GM18909 (cell line): ENCODE results near the gene HPSE2.

ENCODE experiments used
- ATAC-seq: cut with Tn5 transposase; IDR thresholded peaks from one replicate; pipeline ENCODE4 v1.9.1; 2021; ENCODE audit warnings: mild to moderate bottlenecking; ENCODE audit not compliant: unreplicated experiment, poor library complexity

HPSE2 gene

DNA sequence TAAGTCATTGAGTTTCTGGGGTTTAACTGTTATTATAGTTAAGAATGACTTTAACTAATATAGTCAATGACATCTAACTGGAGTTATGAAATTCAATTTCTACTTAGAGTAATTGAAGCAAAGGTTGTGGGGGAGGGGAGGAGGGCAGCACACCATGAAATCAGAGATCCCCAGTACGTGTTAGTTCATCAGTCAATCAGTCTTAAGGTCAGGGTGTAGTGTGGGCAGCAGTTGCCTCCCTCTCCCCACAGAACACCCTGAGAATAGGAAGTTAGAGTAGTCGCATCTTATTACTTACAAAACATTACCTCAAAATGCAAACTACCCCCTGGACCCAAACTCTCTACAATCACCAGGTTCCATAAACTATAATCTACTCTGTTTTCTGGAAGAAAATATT, 781.9 kb downstream of the HPSE2 start:
- ATAC-seq, result no peak

GRCh38 chr10:98450618-98451017, 785.0 kb downstream of the HPSE2 start:
- ATAC-seq, result no peak

DNA sequence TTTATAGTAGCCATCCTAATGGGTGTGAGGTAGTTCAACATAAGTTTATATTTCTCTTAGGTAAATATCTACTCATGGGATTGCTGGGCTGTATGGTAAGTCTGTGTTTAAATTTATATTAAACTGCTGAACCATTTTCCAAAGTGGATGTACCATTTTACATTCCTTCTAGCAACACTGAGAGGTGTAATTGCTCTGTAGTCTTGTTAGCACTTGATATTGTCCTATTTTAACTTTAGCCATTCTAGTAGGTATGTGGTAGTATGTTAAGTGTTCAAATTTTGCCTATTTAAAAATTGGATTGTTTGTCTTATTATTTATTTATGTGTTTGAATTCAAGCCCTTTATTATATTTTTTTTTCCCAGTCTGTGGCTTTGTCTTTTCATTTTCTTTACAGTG, 786.4 kb downstream of the HPSE2 start:
- no peak for ATAC-seq

DNA sequence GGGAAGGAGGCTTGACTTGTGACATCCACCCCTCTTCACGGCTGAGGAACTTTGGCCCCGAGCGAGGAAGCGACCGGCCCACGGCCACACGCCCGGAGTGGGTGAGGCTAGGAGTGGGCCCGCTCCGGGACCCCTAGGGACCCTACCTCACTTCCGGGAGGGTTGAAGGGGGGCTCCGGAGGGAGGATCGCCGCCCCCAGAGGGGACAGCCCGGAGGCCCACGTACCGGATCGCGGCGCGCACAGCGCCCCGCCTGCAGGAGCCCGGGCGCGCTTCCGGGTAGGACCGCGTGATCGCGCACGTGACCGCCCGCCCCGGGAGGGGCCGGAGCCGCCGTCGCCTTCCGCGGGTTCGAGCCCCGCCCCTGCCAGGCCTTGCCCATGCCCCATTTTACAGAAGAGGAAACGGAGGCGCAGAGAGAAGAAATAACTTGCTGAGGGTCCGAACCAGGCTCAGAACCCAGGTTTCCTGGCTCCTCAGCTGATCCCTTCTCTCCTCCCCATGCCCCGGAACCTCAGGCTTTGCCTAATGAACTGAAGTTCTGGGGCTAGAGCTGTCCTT, 788.9 kb downstream of the HPSE2 start, which contains the start of gene HPS1:
Gene HPS1, minus strand, starts transcription at position 275 of the 561 bp plus-strand sequence. CDS start 3,695 bp downstream, outside the sequence.
- ATAC-seq, result peak; percentile 89

GRCh38 chr10:98446151-98446660, 789.4 kb downstream of the HPSE2 start:
- ATAC-seq, result peak; percentile 40

GRCh38 chr10:98445200-98445812, 790.3 kb downstream of the HPSE2 start:
- ATAC-seq, result no peak

GRCh38 chr10:98444314-98445006, 791.2 kb downstream of the HPSE2 start:
- no peak for ATAC-seq

- ATAC-seq, result no peak
Observed at GRCh38 chr10:98438715-98439114, 796.9 kb downstream of the HPSE2 start.

GRCh38 chr10:98436704-98437103, 798.9 kb downstream of the HPSE2 start:
- ATAC-seq, result no peak

DNA sequence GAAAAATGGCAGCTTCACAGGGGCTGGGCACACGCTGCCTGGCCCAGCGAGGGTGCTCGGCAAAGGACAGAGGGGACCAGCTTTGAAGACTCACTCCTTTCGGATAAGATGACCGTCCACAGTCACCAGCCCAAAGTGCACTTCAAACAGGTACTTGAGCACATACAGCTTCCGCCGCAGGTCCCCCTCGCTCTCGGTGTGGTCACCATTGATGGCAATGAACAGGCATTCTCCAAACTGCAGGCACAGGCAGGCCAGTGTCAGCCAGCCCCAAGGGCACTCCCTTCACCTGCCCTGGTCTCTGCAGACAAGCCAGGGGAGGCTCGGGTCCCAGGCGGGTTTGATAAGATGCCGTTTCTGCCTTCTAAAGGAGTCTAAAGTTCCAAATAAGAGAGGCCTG, 800.5 kb downstream of the HPSE2 start:
- ATAC-seq, result no peak

DNA sequence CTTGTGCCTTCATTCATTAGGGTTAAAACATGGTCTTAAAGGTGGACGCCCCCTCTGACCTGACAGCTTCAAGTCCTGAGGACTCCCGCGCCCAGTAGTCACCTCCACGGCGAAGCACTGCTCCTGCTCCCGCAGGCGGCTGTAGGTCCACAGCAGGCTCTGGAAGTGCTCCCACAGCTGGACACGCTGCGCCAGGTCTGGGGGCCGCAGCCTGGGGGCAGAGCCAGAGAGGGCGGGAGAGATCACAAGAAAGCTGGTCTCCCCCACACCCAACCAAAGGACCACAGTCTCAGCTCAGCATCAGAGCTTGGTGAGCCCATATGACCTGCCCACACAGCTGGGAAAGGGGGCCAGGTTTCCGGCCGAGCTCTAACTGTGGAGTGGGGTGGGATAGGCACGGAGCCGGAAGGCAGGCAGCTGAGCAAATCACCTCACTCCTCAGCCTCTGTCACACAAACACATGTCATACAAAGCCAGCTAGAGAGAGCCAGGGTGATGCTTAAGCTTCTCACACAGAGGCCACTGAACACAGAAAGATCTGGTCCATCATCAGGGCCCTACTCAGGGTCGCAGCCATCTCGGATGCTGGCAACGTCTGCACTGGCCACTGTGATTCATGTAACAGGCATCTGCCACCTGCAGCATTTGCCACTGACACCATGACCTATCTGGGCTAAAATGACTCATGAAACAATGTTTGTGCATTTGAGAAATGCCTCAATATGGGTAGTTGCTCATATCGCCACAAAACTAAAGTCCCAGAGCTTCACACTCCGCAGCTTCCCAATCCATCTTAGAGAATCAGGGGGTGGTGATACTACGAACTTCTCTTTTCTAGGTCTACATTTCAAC, 801.5 kb downstream of the HPSE2 start:
- ATAC-seq, result no peak

DNA sequence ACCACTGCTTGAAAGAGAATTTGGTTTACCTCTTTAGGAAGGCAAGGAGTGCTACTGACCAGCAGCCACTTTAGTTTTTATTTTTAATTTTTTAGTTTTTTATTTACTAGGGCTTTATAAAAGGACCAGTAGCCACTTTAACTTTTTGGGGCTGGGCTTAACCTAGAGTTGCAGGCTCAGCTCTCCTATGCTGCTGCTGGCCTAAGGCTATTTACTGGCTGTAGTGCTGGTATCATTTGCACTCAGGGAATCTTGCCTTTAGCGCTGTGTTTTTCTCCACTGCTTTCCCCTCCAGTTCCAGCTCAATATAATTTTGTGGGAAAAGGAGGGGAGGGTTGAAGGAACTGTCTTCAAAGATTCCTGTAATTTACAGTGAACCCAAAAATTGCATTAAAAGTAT, 802.3 kb downstream of the HPSE2 start:
- ATAC-seq, result no peak

DNA sequence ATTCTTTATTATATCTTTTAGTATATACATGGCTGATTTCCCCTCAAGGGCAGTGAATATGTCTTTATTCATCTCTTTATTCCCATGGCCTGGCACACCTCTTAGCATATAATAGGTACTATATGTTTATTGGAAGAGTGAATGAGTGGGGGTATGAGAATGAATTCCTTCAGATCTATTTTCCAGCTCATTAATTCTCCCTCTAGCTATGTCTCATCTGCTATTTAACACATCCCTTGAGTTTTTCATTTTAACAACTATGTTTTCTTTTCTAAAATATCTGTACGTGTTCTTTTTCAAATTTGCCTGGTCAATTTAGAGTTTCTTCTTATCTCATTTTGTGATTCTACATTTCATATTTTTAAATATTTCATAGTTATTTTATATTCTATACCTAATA, 803.3 kb downstream of the HPSE2 start:
- ATAC-seq, result no peak

DNA sequence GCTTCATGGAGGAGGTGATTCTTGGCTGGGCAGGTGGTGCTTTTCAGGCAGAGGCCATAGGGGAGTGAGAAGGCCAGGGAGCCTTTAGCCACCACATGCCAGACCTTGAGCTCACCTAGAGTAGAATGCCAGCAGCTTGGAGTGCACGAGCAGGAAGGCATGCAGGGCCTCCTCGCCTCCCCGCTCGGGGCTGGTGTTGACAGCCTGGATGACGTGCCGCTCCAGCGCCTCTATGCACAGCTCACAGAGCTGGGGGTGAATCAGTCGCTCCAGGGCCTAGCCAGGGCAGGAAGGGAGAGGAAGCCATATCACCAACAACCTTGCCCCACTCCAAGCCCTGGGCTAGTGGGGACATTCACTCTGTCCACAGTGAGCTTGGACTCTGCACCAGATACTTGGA, 804.6 kb downstream of the HPSE2 start:
- no peak for ATAC-seq

GRCh38 chr10:98430427-98430826, 805.2 kb downstream of the HPSE2 start:
- no peak for ATAC-seq

DNA sequence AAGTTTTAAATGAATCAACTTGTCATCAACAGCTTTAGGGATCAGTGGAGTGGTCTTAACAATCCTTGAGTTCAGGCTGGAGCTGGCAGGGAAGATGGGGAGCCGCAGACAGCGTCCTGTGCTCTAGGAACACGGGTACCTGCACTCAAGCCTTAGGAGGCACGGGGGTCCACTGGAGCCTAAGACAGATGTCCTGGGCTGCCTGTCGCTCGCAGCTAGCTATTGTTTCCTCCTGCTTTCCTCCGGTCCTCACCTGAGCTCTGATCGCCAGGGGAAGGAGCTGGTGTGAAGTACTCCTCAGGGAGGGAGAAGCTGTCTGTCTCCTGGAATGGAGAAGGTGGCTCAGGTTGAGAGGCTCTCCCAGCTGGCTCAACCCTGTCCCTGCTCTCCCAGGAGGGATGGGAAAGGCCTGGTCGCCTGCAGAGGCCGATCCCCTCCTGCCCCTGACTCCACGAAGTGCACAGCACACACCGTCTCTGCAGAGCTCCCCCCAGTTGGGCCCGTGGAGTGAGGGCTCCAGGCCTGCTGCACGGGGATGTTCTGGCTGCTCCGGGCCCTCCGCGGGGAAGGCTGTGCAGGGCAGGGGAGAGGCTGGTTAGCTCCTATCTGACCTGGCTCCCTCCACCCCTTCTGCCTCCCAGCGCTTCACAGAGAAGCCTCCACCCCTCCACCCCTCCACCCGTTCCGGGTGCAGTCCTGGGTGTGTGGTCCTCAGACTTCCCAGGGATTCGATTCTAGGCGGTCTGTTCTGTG, 806.2 kb downstream of the HPSE2 start:
- no peak for ATAC-seq

GRCh38 chr10:98427011-98427515, 808.6 kb downstream of the HPSE2 start:
- no peak for ATAC-seq

DNA sequence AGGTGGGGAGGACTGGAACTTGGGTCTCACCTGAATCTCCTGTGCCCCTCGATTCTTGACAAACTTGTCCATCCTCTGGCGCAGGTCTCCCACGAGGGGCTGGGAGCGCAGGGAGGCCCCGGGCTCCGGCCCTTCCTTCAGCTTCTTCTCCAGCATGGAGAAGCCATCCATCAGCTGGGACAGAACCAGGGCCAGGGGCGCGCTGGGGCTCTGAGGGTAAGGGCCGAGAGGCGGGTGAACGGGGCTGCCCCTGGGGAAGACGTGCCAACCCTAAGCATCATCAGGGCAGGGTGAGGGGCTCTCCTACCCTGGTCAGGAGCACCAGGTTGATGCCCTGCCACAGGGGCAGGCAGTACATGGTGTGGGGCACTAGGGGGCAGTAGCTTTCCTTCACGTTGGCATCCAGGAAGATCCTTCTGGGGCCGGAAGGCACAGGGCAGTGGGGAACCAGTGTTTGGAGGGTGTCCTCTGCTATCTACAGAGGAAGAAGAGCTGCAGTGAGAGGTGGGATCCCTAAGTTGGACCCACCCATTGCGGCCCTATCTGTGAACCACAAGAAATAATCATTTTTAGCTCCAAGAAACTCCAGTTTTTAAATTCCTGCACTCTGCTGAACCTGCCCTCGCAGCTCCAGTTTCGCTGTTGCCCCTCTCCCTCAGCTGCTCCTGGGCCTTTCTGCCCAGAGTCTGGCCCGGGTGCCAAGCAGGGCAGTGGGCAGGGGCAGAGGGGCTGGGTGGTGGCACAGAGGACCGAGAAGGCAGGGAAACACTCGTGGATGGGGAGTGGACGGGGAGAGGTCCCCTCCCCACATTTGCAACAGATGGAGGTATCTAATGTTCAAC, 809.9 kb downstream of the HPSE2 start:
- ATAC-seq, result peak; percentile 64
